Activated CD4-positive, alpha-beta T cell treated with anti-CD3 and anti-CD28 coated beads for 36 hours (primary cell): Measurements from ENCODE around the gene TGFB3. TPM values are rescaled to one million over a fixed set of nuclear protein-coding genes. Genes with fewer than 3 reads are reported as not detected.
A peak's percentile ranks its signal among the peaks of the same experiment; 100 is the strongest.
"Not testable (repeated sequence)": the region's sequence is repeated elsewhere in the genome, so short reads cannot be mapped to it uniquely, and the experiment has no call there.

ENCODE experiments used
- ATAC-seq: fragments of 200-7000 bp; cut with Tn5 transposase; one replicate; pipeline ENCODE4 v1.10.0; 2021; ENCODE audit warnings: mild to moderate bottlenecking, moderate library complexity
- CTCF ChIA-PET: fragments of 350-600 bp; sonication (Branson Sonifier 250); formaldehyde crosslinking; loops from one replicate; lab custom pipeline; 2021; ENCODE audit warnings: antibody characterized with exemption; lab: Charles Lee
- POLR2A ChIA-PET: fragments of 350-600 bp; sonication (Branson Sonifier 250); formaldehyde crosslinking; loops from one replicate; lab custom pipeline; 2021; ENCODE audit warnings: antibody characterized with exemption, inconsistent platforms; lab: Charles Lee
- DNase-seq: peaks from one replicate; pipeline ENCODE4 v3.0.0-alpha.2; 2020
- H3K27ac Mint-ChIP-seq: one replicate; pipeline ENCODE4 v1.8.0; 2021; ENCODE audit warnings: mixed read lengths
- H3K27me3 Mint-ChIP-seq: one replicate; pipeline ENCODE4 v1.8.0; 2021; ENCODE audit warnings: mixed read lengths
- H3K36me3 Mint-ChIP-seq: one replicate; pipeline ENCODE4 v1.8.0; 2021; ENCODE audit warnings: low read depth, mixed read lengths
- H3K4me1 Mint-ChIP-seq: one replicate; pipeline ENCODE4 v1.8.0; 2021; ENCODE audit warnings: mixed read lengths
- H3K4me3 Mint-ChIP-seq: one replicate; pipeline ENCODE4 v1.8.0; 2021; ENCODE audit warnings: mild to moderate bottlenecking, moderate library complexity, mixed read lengths
- H3K9me3 Mint-ChIP-seq: one replicate; pipeline ENCODE4 v1.8.0; 2021; ENCODE audit warnings: low read depth, mixed read lengths
- intact Hi-C, 2 experiments: fragments of 100-400 bp; cut with DNase I in 1 of 2; cut with micrococcal nuclease in 1 of 2; formaldehyde crosslinking; loops; one replicate each; pipeline versions ENCODE4 v1.14.2 to v1.15.1; 2022 to 2024; cut with DNase I, micrococcal nuclease
- total RNA-seq, 2 experiments: library from RNA; stranded (reverse); gene quantifications; one replicate each; pipeline ENCODE4 v1.2.3, GENCODE V29; 2021

TGFB3 gene
- 1 to 10 TPM; 4.1 to 4.4 TPM for total RNA-seq

GRCh38 chr14:75981426-75982265 is at the start of gene TGFB3:
TGFB3 (minus strand) TSS chr14:75981995; CDS start chr14:75980893, 1,102 bp downstream.
- Mint-ChIP-seq H3K27me3 (no peaks in the 10 kb centered on the region), H3K4me1 (peaks cover 40% of the 10 kb centered on the region), H3K27ac (peak within 1 kb of the TSS; percentile 78), H3K9me3 (no peaks in the 10 kb centered on the region), H3K4me3 (peak within 1 kb of the TSS; percentile 67), H3K36me3 (no peaks in the 10 kb centered on the region)
- ChIA-PET CTCF (interaction anchor here (0.9 to 8.2 kb wide), 4 partner anchors 32 to 272 kb away, joined by 3 to 91 read pairs (median 12); no protein-coding TSS in a partner anchor), POLR2A (interaction anchor here (1.0 kb wide), 1 partner anchor 75 kb away, joined by 5 read pairs; no protein-coding TSS in a partner anchor)
- intact Hi-C loops = loop anchor here (1.0 to 10.0 kb wide), 9 partner anchors 75 to 1113 kb away; partner anchors contain the start of genes CIPC (in 1 of the 2), ERG28 (in 1 of the 2), NEK9 (in 1 of the 2) and TMED10 (in 1 of the 2)
- peak; percentile 73 for ATAC-seq
- peak; percentile 74 for DNase-seq

GRCh38 chr14:76024211-76024907 is 42.6 kb upstream of the TGFB3 start:
- DNase-seq (no peak), ATAC-seq (no peak)
- Mint-ChIP-seq H3K27me3 (no peaks in the 10 kb centered on the region), H3K27ac (no peak overlapping the region), H3K9me3 (peaks cover 9% of the 10 kb centered on the region), H3K4me1 (no peaks in the 10 kb centered on the region), H3K4me3 (no peak overlapping the region), H3K36me3 (peaks cover 25% of the 10 kb centered on the region)
- ChIA-PET CTCF (no interaction called here), POLR2A (no interaction called here)
- intact Hi-C loops = no loop called here

- CTCF ChIA-PET = no interaction called here
Measured at GRCh38 chr14:76023757-76024156, 42.0 kb upstream of the TGFB3 start.

GRCh38 chr14:76022991-76023390 is 41.2 kb upstream of the TGFB3 start:
- H3K9me3 Mint-ChIP-seq = peaks cover 14% of the 10 kb centered on the region
- intact Hi-C loops = no loop called here
- POLR2A ChIA-PET = no interaction called here
- no peak for ATAC-seq
- H3K27me3 Mint-ChIP-seq = no peaks in the 10 kb centered on the region
- no peak overlapping the region for H3K4me3 Mint-ChIP-seq
- CTCF ChIA-PET = no interaction called here
- H3K27ac Mint-ChIP-seq = no peak overlapping the region
- H3K36me3 Mint-ChIP-seq = peaks cover 39% of the 10 kb centered on the region
- H3K4me1 Mint-ChIP-seq = no peaks in the 10 kb centered on the region
- DNase-seq = no peak

More at GRCh38 chr14:76023757-76024156, 42.0 kb upstream of the TGFB3 start:
- no peaks in the 10 kb centered on the region for H3K27me3 Mint-ChIP-seq
- H3K9me3 Mint-ChIP-seq = peaks cover 14% of the 10 kb centered on the region
- POLR2A ChIA-PET = no interaction called here
- no peak for DNase-seq
- intact Hi-C loops = no loop called here
- no peak overlapping the region for H3K27ac Mint-ChIP-seq
- no peaks in the 10 kb centered on the region for H3K4me1 Mint-ChIP-seq
- no peak for ATAC-seq
- peaks cover 31% of the 10 kb centered on the region for H3K36me3 Mint-ChIP-seq
- no peak overlapping the region for H3K4me3 Mint-ChIP-seq

GRCh38 chr14:76019676-76020075 is 37.9 kb upstream of the TGFB3 start:
- ChIA-PET CTCF (interaction anchor here (1.2 kb wide), 1 partner anchor 31 kb away, joined by 3 read pairs; no protein-coding TSS in a partner anchor), POLR2A (no interaction called here)
- ATAC-seq = no peak

GRCh38 chr14:76015668-76016067 is 33.9 kb upstream of the TGFB3 start:
- DNase-seq = no peak
- Mint-ChIP-seq H3K4me1 (no peaks in the 10 kb centered on the region), H3K36me3 (peaks cover 60% of the 10 kb centered on the region), H3K27me3 (no peaks in the 10 kb centered on the region), H3K4me3 (no peak overlapping the region), H3K9me3 (peaks cover 14% of the 10 kb centered on the region), H3K27ac (no peak overlapping the region)
- ATAC-seq = no peak
- CTCF ChIA-PET = interaction anchor here (0.7 to 0.9 kb wide), 2 partner anchors 30 to 1418 kb away, joined by 4 read pairs; partner anchors contain the start of gene IFT43
- POLR2A ChIA-PET = no interaction called here
- intact Hi-C loops = no loop called here

More at GRCh38 chr14:76019676-76020075, 37.9 kb upstream of the TGFB3 start:
- no peak for DNase-seq
- intact Hi-C loops = no loop called here
- H3K9me3 Mint-ChIP-seq = peaks cover 14% of the 10 kb centered on the region
- no peaks in the 10 kb centered on the region for H3K4me1 Mint-ChIP-seq
- H3K36me3 Mint-ChIP-seq = peaks cover 55% of the 10 kb centered on the region
- no peak overlapping the region for H3K4me3 Mint-ChIP-seq
- H3K27ac Mint-ChIP-seq = no peak overlapping the region
- H3K27me3 Mint-ChIP-seq = no peaks in the 10 kb centered on the region

- intact Hi-C loops = no loop called here
- ATAC-seq (no peak), DNase-seq (no peak)
- no peak overlapping the region for H3K4me3 Mint-ChIP-seq
- no peaks in the 10 kb centered on the region for H3K4me1 Mint-ChIP-seq
- ChIA-PET POLR2A (no interaction called here), CTCF (interaction anchor here (0.6 to 0.9 kb wide), 3 partner anchors 29 to 1418 kb away, joined by 3 to 4 read pairs (median 4); partner anchors contain the start of gene IFT43)
- peaks cover 11% of the 10 kb centered on the region for H3K9me3 Mint-ChIP-seq
- no peaks in the 10 kb centered on the region for H3K27me3 Mint-ChIP-seq
- no peak overlapping the region for H3K27ac Mint-ChIP-seq
- peaks cover 56% of the 10 kb centered on the region for H3K36me3 Mint-ChIP-seq
Measured at GRCh38 chr14:76015191-76015590, 33.4 kb upstream of the TGFB3 start.

- H3K36me3 Mint-ChIP-seq = peaks cover 36% of the 10 kb centered on the region
- intact Hi-C loops = no loop called here
Measured at GRCh38 chr14:76012354-76012753, 30.6 kb upstream of the TGFB3 start.

GRCh38 chr14:76011930-76012329 is 30.1 kb upstream of the TGFB3 start:
- Mint-ChIP-seq H3K4me3 (no peak overlapping the region), H3K27me3 (no peaks in the 10 kb centered on the region), H3K4me1 (no peaks in the 10 kb centered on the region), H3K27ac (no peak overlapping the region), H3K9me3 (no peaks in the 10 kb centered on the region), H3K36me3 (peaks cover 32% of the 10 kb centered on the region)
- intact Hi-C loops = loop anchor here in 1 of 2 experiments (2.0 kb wide), 1 partner anchor 45 kb away; no protein-coding TSS in a partner anchor
- CTCF ChIA-PET = no interaction called here
- DNase-seq (no peak), ATAC-seq (no peak)
- POLR2A ChIA-PET = no interaction called here

More at GRCh38 chr14:76012354-76012753, 30.6 kb upstream of the TGFB3 start:
- no peak overlapping the region for H3K27ac Mint-ChIP-seq
- no peak for ATAC-seq
- no peaks in the 10 kb centered on the region for H3K4me1 Mint-ChIP-seq
- H3K4me3 Mint-ChIP-seq = no peak overlapping the region
- POLR2A ChIA-PET = no interaction called here
- DNase-seq = no peak
- H3K9me3 Mint-ChIP-seq = no peaks in the 10 kb centered on the region
- H3K27me3 Mint-ChIP-seq = no peaks in the 10 kb centered on the region
- CTCF ChIA-PET = no interaction called here

GRCh38 chr14:76009627-76010026 is 27.8 kb upstream of the TGFB3 start:
- CTCF ChIA-PET, H3K9me3 Mint-ChIP-seq, DNase-seq, H3K27ac Mint-ChIP-seq, H3K27me3 Mint-ChIP-seq, POLR2A ChIA-PET, H3K4me1 Mint-ChIP-seq, ATAC-seq, H3K4me3 Mint-ChIP-seq: not testable (repeated sequence)
- H3K36me3 Mint-ChIP-seq = peaks cover 39% of the 10 kb centered on the region
- intact Hi-C loops = loop anchor here in 1 of 2 experiments (2.0 kb wide), 1 partner anchor 43 kb away; no protein-coding TSS in a partner anchor

- intact Hi-C loops = no loop called here
- CTCF ChIA-PET = interaction anchor here (0.6 kb wide), 1 partner anchor 326 kb away, joined by 3 read pairs; no protein-coding TSS in a partner anchor
- peaks cover 40% of the 10 kb centered on the region for H3K36me3 Mint-ChIP-seq
Measured at GRCh38 chr14:76007852-76008251, 26.1 kb upstream of the TGFB3 start.

More at GRCh38 chr14:76007852-76008251, 26.1 kb upstream of the TGFB3 start:
- ATAC-seq (no peak), DNase-seq (no peak)
- H3K9me3 Mint-ChIP-seq = peaks cover 8% of the 10 kb centered on the region
- POLR2A ChIA-PET = no interaction called here
- no peak overlapping the region for H3K4me3 Mint-ChIP-seq
- H3K27ac Mint-ChIP-seq = no peak overlapping the region
- H3K4me1 Mint-ChIP-seq = no peaks in the 10 kb centered on the region
- no peaks in the 10 kb centered on the region for H3K27me3 Mint-ChIP-seq
